HG03066 (cell line): ENCODE measurements around the gene BZW2.

Source experiments
- ATAC-seq: cut with Tn5 transposase; IDR thresholded peaks from one replicate; pipeline ENCODE4 v1.9.1; 2021; ENCODE audit warnings: low read depth; ENCODE audit not compliant: unreplicated experiment

The BZW2 gene

GRCh38 chr7:16712916-16713315 is 66.9 kb downstream of the BZW2 start:
- no peak for ATAC-seq

DNA sequence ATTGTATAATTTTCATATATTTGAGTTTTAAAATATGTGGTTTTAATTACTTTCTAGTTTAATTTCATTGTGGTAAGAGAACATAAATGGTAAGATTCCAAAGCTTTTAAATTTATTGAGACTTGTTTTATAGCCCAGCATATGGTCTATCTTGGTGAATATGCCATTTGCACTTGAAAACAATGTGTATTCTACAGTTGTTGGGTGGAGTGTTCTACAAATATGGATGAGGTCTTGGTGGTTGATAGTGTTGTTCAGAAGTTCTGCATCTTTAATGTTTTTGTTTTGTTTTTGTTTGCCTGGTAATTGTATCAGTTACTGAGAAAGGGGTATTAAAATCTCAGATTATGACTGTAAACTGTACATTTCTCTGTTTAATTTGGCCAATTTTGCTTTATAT is 69.9 kb downstream of the BZW2 start:
- ATAC-seq, result no peak

GRCh38 chr7:16718111-16718656 is 72.2 kb downstream of the BZW2 start:
- ATAC-seq, result no peak

- no peak for ATAC-seq
Measured at GRCh38 chr7:16719699-16720098, 73.7 kb downstream of the BZW2 start.

DNA sequence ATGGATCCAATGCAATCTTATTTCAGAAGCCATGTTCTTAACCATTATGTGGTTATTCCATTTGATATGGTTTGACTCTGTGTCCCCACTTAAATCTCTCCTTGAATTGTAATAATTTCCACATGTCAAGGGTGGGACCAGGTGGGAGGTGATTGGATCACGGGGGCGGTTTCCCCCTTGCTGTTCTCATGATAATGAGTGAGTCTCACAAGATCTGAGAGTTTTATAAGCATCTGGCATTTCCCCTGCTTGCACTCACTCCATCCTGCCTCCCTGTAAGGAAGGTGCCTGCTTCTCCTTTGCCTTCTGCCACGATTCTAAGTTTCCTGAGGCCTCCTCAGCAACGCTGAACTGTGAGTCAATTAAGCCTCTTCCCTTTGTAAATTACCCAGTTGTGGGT is 75.6 kb downstream of the BZW2 start:
- no peak for ATAC-seq

DNA sequence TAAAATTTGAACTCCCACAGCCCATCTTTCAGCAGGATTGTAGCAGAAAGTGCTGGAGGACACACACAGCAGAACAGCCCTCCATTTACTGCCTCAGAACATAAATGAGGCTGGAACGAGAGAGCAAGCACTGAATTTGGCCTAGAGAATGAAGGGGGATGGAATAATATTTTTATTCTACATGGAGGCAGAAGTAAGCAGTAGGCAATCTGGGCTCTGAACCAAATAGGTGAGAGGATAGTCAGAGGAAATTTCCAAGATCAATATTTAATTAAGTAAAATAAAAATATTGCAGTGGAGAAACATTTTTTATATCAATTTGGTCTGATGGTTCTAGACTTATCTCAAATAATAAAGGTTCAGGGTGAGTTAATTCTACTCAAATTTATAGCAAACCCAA is 78.4 kb downstream of the BZW2 start:
- ATAC-seq, result no peak

- ATAC-seq, result no peak
Measured at GRCh38 chr7:16726189-16726588, 80.2 kb downstream of the BZW2 start.

DNA sequence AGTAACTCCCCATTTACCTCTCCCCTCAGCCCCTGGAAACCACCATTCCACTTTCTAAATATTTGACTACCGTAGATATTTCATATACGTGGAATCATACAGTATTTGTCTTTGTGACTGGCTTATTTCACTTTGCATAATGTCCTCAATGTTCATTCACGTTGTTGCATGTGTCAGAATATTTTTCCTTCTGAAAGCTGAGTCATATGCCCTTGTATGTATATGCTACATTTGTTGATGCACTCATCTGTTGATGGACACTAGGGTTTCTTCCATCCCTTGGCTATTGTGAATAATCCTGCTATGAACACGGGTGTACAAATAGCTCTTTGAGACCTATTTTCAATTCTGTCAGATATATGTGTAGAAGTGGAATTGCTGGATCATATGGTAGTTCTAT is 81.8 kb downstream of the BZW2 start:
- no peak for ATAC-seq

GRCh38 chr7:16728811-16729210 is 82.8 kb downstream of the BZW2 start:
- ATAC-seq, result no peak

DNA sequence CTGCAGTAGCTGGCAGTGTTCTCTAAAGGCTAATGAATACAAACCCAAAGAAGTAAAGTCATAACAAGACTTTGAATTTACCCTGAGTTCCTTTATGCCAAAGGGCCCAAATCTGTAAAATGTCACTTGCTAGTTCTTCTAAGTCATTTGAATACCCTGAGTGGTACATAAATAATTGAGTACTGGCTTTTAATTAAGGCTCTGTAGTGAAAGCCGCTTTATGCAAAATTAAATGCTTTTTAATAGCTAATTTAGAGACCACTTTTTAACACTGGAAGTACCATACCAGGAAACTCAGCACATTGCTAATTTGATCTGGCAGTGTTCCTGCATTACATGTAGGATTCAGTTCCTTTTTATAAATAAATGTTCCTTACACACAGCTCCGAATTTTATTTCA is 83.6 kb downstream of the BZW2 start:
- ATAC-seq, result no peak

- no peak for ATAC-seq
Measured at GRCh38 chr7:16730937-16731336, 85.0 kb downstream of the BZW2 start.

- ATAC-seq, result no peak
Measured at GRCh38 chr7:16732828-16733227, 86.8 kb downstream of the BZW2 start.

GRCh38 chr7:16734148-16734726 is 88.3 kb downstream of the BZW2 start:
- ATAC-seq, result no peak

DNA sequence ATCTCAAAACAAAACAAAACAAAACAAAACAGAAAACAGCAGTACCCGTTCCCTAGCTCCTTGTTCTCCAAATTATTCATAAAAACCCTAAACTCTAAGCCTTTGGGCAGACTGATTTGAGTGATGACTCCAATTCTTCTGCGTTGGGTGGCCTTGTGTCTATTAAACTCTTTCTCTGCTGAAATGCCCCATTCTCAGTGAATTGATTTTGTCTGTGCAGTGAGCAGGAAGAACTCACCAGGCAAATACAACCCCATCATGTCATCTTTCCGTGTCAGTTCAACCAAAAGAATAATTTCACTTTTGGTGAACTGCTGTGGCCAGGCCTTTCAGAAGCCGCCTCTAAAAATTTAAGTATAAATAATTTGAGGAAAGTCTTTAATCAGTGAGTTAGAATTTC is 89.0 kb downstream of the BZW2 start:
- no peak for ATAC-seq

DNA sequence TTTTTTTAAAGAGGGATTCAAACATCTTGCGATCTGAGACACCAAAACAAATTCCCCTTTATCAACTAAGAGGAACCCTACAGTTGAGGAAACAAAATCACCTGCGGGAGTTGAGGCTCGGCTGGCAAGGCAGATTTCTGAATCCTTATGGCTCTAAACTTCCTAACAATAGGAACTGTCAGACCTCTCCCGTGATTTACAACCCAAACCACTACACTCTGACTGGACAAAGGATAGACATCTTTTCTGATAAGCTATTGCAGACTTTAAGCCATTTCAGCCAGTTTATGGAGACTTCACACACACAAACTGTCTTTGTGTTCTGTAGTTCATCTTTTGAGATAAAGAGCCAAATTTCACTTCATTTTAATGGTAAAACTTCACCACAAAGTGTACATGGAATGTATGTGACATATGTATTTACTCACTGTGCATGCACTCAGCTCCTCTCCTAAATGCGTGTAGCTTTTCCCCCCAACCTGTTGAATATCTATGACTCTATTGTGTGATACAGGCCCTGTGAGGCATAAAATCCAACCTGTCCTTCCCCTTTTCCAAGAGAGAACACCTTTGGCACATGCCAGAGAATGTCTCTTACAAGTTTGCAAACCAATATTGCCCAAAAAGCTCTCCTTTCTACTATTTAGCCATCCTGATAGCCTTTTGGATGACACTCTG is 92.2 kb downstream of the BZW2 start:
- ATAC-seq, result no peak

- ATAC-seq, result no peak
Measured at GRCh38 chr7:16739863-16740622, 94.1 kb downstream of the BZW2 start.

GRCh38 chr7:16740623-16740953 is 94.6 kb downstream of the BZW2 start:
- no peak for ATAC-seq

DNA sequence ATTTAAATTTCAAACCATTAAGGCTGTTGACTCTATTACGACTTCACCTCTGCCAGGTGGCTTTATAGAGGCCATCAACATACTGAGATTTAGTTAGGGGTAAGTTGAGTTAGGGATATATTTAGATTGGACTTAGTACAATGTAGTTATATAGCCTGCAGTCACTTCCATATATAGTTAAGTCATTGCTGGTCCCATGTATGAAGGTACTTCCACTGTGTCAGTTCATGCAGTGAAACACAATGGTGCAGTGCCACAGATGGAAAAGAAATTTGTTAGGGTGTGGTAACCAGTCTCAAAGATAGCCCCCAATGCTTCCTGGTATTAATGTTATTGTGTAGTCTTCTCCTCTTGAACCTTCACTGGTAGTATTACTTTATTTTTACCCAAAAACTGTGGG is 95.0 kb downstream of the BZW2 start:
- ATAC-seq, result no peak

DNA sequence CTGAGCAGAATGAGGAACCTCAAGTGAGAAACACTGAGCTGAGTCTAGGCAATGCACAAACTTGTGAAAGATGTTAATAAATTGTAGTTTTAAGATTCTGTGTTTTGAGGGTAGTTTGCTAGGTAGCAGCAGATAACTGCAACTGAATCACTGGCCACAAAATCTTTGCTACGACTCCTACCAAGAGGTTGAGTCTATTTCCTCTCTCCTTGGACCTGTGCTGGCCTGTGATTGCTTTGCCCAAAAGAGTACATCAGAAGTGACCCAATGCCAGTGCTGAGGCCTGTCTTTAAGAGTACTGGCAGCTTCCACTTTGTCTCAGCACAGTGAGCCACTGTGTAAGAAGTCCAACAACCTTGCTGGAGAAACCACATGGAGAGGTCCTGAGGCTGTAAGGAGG is 95.7 kb downstream of the BZW2 start:
- ATAC-seq, result no peak

DNA sequence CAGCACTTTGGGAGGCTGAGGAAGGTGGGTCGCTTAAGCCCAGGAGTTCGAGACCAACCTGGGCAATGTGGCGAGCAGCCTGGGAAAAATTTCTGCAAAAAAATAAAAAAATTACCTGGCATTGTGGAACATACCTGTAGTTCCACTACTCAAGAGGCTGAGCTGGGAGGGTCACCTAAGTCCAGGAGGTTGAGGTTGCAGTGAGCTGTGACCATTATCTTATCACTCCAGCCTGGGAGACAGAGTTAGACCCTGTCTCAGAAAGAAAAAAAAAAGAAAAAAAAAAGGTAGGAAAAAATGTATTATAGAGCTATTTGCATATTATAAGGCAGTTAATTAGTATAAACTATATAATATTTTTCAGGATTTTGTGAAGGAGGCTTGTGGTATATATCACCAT is 96.6 kb downstream of the BZW2 start:
- ATAC-seq, result no peak

- no peak for ATAC-seq
Measured at GRCh38 chr7:16743236-16743635, 97.3 kb downstream of the BZW2 start.
